ENCODE data around the gene SBF2. TPM values are rescaled to one million over a fixed set of nuclear protein-coding genes. Genes with fewer than 3 reads are reported as not detected.
"Not testable (repeated sequence)": the region's sequence is repeated elsewhere in the genome, so short reads cannot be mapped to it uniquely, and the experiment has no call there.

SBF2 gene
- total RNA-seq, 1 experiment from 2014 or later = 32.1 TPM

DNA sequence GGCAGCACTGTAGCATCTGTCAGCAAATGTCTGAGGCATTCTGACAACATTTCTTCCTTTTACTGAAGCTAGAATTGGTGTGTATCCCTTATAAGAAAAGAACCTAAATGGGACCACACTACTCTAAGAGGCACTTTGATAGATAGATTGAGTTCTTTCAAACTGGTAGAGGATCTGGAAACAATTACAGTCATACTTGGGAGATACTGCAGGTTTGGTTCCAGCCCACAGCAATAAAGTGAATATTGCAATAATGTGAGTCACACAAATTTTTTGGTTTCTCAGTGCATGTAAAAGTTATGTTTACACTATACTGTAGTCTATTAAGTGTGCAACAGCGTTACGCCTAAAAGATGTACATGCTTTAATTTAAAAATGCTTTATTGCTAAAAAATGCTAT lies 96.9 kb downstream of the SBF2 start:
- no peak for DNase-seq (ENCODE audit: low read depth)

DNA sequence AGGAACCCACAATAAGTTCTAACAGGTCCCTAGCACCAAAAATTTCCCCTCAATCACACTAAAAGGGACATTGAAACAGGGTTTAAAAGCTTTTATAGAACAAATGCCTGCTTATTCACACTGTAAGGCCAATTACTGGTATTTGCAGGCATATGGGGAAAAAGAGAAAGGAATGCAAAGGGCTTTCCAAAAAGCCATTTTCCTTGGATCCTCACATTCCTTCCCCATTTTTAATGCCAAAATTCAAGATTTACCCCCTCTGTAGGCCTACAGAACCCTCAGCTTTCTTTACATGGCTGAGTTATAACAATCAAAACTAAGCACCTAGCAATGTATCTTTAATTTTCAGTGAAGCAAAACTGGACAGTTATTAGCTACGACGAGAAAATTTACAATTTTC lies 102.0 kb downstream of the SBF2 start:
- no peak for DNase-seq (ENCODE audit: low read depth)

DNA sequence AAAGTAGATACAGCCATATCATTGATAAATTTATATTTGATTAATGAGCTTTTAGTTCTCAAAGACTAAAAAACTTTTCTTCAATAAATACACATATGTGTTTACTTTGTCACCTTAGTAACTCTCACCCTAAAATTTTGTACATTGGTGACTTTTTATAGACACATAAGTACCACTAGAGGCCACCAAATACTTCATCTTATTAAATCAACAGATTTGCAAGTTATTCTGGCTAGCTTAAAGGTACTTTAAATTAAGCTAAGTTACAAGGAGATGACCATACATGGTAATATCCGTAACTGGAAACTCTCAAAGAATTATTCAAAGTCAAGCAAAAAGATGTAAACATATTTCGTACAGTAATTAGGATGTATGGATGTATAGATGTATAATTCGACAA lies 112.2 kb downstream of the SBF2 start:
- DNase-seq (ENCODE audit: low read depth) = peak; percentile 55

DNA sequence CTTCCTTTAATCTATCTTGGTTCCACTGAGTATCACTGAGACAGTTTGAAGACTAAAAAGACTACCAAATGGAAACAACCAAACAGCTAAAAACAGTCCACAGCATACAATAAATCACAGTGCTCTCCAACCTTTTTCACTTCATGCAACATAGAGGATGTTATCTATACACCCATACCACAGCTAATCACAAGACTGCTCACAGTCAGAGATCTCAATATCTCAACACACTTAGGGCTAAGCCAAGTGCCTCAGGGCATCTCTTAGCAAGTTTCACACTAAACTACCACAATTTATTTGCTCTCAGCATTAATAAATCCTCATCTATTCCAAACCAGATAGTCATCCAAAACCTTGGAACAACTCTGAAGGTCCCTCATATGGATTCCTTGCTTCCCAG lies 129.4 kb downstream of the SBF2 start:
- DNase-seq (ENCODE audit: low read depth) = no peak

DNA sequence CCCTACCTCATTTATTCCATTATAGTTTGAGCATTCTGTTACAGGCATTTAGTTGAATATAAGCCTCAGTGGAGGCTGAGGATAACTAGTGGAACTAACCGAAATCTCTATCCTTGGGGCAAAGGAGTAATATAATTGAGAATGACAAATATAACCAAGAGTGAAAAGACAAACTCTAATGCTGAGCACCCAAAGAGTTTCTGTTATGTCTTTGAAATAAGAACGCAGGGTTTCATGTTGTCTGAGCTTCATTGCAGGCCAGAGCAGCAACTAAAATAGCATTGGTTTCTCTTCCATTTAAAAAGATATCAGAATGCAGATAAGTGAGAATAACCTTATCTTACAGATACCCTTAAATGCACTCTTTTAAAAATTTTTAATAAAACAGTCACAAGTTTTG lies 131.8 kb downstream of the SBF2 start:
- DNase-seq (ENCODE audit: low read depth) = no peak

DNA sequence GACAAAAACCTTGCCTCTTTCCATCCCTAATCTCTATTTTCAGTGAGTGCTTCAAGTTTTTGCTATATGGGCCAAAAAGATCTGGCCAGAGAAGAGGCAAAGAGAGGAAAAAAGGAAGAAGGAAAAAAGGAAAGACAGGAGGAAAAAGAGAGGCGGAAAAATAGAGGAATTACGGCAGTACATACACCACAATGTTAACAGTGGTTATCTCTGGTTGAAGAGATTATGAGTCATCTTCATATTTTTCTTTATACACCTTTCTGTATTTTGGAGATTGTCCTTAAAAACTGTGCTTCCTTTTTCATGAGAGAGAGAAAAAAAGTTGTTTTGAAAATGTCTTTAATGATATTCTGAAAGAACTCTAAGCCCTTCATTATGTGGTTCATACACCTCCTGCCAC lies 133.7 kb downstream of the SBF2 start:
- no peak for DNase-seq (ENCODE audit: low read depth)

DNA sequence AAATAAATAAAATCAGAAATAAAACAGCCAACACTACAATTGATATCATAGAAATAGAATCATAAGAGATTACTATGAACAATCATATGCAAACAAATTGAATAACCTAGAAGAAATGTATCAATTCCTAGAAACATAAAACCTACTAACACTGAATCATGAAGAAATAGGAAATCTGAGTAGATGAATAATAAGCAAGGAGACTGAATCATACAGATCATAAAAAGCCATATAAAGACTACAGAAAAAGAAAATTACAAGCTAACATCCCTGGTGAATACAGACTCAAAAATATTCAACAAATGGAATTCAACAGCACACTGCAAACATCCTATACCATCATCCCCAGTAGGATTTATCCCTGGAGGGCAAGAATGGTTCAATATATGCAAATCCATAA lies 135.6 kb downstream of the SBF2 start:
- DNase-seq (ENCODE audit: low read depth) = peak; percentile 55

DNA sequence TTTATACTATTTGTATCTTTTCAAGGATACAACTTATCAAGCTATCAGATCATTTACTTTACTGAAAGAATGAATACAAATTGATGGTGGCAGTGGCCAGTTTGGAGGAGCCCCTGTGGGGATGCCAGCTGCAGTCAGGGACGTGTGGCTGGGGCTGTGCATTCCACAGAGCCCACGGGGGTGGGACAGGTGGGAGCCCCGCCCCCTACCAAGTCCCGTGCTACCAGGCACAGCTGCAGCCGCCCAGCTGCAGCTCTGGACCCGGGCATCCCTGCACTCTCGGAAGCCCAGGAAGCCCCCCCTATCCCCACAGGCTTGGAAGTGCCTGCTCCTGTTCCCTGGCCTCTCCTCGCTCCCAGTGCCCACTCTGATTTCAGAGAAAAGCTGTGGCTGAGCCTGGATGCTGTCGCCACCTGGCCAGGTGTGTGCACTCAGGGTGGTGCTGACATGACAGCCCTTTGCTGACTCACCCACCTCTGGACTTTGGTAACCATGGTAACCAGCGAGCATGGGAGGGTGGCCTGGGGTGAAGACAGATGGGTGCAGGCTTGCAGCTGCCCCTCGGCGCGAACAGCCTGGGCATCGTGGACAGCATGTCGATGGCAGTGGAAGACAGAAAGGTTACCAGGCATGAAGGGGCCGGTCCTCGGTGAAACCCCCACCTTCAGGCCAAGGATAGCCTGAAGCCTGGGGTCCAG lies 138.1 kb downstream of the SBF2 start:
- DNase-seq (ENCODE audit: low read depth) = no peak

DNA sequence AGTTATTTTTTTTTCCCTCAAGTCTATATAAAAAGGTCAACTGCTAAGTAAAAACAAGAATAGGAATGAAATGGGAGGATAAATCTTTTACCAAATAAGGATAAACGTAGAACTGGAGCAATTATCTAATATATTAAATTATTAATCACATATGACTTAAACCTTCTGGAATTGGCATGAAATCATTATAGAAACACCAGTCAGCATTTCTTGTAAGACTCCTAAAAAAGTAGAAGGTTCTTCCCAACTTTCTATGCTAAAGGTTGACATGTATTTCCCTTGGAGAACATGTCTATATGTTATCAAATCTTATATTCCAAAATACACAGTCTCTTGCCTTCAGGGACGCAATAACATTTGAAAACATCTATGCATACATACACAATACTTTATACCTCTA lies 143.2 kb downstream of the SBF2 start:
- no peak for DNase-seq (ENCODE audit: low read depth)

DNA sequence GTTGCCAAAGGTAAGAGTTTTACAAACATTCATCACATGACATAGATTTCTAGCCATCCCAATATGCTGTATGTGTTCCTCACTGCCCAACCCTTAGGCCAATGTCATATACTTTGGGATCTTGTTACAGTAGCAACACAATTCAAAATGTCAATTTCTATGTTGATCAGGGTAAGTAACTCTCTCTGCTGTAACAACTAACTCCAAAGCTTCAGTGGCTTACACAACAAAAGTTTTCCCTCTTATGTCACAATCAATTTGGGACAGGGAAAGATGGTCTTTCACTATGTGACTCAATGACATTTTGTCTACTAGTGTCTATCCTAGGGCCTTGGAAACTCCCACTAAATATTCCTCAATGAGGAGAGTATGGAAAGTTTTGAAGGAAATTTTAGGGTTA lies 144.5 kb downstream of the SBF2 start:
- no peak for DNase-seq (ENCODE audit: low read depth)

DNA sequence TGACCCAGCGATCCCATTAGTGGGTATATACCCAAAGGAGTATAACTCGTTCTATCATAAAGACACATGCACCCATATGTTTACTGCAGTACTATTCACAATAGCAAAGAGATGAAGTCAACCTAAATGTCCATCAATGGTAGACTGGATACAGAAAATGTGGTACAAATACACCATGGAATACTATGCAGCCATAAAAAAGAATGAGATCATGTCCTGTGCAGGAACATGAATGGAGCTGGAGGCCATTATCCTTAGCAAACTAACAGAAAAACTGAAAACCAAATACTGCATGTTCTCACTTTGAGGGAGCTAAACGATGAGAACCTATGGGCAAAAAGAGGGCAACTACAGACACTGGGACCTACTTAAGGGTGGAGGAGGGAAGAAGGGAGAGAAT lies 146.8 kb downstream of the SBF2 start:
- DNase-seq (ENCODE audit: low read depth) = no peak

DNA sequence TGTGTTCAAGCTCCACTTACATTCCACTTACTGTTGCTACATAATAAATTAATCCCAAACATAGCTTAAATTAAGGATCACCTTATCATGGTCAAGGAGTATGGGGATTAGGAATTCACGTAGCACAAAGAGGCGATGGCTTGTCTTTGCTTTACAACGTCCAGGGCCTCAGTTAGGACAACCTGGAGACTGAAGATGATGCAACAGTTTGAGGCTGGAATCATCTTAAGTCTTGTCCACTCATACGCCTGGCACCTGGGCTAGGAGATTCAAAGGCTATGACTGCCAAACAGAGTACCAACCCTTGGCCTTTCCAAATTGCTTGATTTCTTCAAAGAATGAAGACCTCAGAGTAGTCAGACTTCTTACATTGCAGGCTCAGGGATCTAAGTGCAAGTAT lies 149.1 kb downstream of the SBF2 start:
- DNase-seq (ENCODE audit: low read depth) = no peak

DNA sequence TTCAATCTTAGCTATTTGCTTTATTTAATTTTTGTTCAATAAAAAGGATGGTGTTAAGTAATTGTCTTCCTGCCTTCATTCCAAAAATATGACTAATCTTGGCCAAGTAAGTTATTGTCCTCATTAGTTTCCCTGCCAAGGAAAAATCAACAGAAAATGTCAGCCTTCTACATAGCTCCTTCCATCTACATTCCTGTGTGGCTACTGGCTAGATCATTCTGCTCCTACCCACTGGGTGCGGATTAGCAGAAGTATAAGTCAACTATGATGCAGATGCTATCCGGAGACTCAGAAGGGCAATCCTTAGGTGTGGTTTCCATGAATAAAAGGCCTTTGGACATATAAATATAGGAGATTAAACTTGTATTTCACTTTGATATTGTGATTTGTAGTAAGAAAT lies 154.4 kb downstream of the SBF2 start:
- DNase-seq (ENCODE audit: low read depth) = peak; percentile 80

DNA sequence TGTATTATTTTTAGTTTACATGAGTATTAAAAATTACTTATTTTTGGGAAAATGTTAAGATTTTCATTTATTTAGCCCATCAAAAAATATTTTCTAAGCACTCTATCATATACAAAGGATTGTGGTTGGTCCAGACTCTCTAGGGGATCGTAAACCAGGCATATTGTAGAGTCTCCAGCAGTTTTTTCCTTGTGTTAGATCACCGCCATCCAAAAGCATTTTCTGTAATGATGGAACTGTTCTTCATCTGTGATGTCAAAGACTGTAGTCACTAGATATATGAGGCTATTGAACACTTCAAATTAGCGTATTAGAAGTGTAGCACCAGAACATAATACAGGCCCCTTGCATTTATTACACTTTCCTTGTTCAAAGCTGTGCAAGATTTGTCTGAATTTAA lies 154.9 kb downstream of the SBF2 start:
- peak; percentile 50 for DNase-seq (ENCODE audit: low read depth)

DNA sequence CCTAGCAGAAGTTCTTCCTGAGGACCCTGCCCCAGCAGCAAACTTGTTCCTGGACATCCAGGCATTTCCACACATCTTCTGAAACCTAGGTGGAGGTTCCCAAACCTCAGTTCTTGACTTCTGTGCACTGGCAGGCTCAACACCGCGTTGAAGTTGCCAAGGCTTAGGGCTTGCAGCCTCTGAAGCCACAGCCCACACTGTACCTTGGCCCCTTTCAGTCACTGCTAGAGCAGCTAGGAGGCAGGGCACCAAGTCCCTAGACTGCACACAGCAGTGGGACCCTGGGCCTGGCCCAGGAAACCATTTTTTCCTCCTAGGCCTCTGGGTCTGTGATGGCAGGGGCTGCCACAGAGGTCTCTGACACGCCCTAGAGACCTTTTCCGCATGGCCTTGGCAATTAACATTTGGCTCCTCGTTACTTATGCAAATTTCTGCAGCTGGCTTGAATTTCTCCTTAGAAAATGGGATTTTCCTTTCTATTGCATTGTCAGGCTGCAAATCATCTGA lies 159.0 kb downstream of the SBF2 start:
- DNase-seq (ENCODE audit: low read depth) = no peak

DNA sequence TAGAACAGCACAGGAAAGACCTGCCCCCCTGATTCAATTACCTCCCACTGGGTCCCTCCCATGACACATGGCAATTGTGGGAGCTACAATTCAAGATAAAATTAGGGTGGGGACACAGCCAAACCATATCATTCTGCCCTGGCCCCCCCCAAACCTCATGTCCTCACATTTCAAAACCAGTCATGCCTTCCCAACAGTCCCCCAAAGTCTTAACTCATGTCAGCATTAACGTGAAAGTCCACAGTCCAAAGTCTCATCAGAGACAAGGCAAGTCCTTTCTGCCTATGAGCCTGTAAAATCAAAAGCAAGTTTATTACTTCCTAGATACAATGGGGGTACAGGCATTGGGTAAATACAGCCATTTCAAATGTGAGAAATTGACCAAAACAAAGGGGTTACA lies 159.8 kb downstream of the SBF2 start:
- not testable (repeated sequence) for DNase-seq (ENCODE audit: low read depth)

DNA sequence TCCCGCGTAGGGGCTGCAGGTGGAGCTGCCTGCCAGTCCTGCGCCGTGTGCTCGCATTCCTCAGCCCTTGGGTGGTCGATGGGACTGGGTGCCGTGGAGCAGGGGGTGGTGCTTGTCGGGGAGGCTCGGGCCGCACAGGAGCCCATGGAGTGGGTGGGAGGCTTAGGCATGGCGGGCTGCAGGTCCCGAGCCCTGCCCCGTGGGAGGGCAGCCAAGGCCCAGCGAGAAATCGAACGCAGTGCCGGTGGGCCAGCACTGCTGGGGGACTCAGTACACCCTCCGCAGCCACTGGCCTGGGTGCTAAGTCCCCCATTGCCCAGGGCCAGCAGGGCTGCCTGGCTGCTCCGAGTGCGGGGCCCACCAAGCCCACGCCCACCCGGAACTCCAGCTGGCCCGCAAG lies 160.8 kb downstream of the SBF2 start:
- DNase-seq (ENCODE audit: low read depth) = not testable (repeated sequence)

DNA sequence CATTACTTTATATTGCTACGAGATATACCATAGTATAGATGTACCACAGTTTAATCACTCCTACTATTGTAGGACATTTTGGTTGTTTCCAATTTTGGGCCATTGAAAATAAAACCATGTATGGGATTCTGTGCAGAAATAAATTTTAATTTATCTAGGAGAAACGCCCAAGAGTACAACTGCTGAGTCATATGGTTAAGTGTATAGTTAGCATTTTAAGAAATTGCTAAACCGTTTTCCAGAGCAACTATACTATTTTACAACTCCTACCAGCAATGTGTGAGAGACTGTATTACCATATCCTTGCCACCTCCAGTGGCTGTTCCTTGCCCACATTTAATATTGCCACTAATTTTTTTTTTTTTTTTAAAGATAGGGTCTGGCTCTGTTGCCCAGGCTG lies 163.1 kb downstream of the SBF2 start:
- DNase-seq (ENCODE audit: low read depth) = no peak

DNA sequence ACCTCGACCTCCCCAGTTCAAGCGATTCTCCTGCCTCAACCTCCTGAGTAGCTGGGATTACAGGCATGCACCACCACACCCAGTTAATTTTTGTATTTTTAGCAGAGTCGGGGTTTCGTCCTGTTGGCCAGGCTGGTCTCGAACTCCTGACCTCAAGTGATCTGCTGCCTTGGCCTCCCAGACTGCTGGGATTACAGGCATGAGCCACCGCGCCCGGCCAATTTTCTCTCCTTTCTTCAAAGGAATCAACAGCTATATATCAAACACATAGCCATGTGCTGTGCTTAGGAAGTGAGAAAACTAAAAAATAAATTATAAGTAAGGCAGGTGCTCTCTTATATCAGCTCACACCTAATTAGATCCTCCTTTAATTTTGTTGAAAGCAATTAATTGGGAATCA lies 164.8 kb downstream of the SBF2 start:
- not testable (repeated sequence) for DNase-seq (ENCODE audit: low read depth)

DNA sequence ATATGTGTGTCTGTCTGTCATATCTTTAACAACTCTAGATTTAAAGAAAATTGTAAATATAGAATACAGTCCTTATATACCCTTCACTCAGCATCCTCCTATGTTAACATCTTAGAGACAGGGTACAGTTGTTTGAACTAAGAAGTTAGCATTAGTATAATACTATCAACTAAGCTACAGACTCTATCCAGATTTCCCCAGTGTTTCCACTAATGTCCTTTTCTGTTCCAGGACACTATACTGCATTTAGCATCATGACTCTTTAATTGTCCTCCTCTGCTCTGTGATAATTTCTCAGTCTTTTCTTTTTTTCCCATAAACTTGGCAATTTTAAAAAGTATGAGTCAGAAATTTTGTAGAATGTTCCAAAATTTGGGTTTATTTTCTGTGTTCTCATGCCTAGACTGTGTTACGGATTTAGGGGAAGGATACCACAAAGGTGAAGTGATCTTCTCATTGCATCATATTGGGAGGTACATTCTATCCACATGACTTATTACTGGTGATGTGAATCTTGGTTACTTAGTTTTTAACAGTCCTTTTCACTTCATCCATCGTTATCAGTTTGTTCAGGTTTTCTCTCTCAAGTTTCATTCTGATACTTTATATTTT lies 168.4 kb downstream of the SBF2 start:
- no peak for DNase-seq (ENCODE audit: low read depth)

DNA sequence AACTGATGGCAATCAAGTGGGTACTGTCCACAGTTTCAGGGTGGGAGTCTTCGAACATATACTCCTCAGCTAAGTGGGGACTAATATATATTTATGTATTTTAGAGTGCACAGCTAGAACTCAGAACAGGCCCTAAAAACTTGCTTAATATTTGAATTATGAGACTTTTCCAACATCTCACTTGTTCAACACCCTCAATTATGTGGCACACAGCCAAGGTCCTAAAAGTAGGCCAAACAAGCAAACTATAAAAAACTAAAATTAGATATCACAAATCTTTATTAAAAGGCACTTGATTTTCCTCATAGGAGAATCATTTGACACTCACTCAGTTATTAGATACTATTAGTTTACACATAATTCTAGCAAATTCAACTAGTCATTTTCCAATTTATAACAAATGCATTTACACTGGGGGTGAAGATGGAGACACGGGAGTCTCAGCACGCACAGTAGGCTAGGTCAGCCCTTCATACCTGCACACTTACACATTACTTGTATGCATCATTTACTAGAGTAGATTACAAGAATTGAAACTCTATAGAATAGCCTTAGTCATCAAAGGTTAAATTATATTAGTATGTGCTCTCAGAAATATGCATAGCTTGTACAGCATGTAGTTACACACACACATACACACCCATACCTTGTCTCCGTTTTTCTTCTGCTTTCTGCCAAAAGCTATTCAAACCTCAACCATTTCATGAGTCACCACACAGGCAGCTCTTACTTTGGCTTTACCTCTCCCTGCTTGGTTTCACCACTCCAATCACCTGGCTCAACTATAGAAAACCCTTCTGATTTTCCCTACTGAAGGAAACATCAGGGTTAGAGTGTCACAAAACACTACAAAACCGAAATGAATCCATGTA lies 171.5 kb downstream of the SBF2 start:
- DNase-seq (ENCODE audit: low read depth) = peak; percentile 17

DNA sequence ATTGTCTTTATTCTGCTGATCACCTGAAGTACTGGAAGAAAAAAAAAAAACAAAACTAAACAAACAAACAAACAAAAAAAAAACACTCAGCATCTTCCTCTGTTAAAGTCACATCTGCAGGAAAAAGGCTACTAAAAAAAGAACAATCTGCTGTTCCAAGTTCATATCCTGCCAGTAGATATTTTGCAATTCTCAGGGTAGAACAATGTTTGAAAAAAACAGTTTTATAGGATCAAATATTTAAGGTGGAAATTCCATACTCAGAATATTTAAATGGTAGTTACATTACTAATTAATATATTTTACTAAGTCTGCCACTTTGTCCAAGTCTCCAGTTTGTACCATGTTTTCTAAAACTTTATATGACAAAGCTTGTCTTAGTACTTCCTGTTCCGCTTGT lies 175.2 kb downstream of the SBF2 start:
- DNase-seq (ENCODE audit: low read depth) = no peak

Measured in LHCN-M2 (cell line).